K562 (cell line): ENCODE data around the gene RMND5B. TPM values are rescaled to one million over a fixed set of nuclear protein-coding genes. Genes with fewer than 3 reads are reported as not detected.

ENCODE experiments used
- ATAC-seq: fragments of 200-7000 bp; cut with Tn5 transposase; 3 replicates; pipeline ENCODE4 v1.9.1; 2020; ENCODE audit warnings: moderate library complexity
- BruUV-seq: library from RNA; stranded (reverse); fragments of 400-500 nt; replicated peaks from 2 replicates; lab custom pipeline; 2021; lab: Mats Ljungman, UMichigan
- CTCF ChIA-PET: fragments of 300-600 bp; formaldehyde crosslinking; extraction: SDS; loops from one replicate; lab custom pipeline; 2021; ENCODE audit warnings: low intra/inter-chr PET ratio; lab: Yijun Ruan, JAX
- POLR2A ChIA-PET: fragments of 300-600, 350-650 bp; sonication (Branson Sonifier 250); formaldehyde crosslinking; extraction: SDS; loops from one replicate; lab custom pipeline; 2021; ENCODE audit warnings: antibody characterized with exemption, inconsistent platforms; lab: Yijun Ruan, JAX
- DNase-seq, 4 experiments: peaks; one replicate each; pipeline versions ENCODE4 v3.0.0 to v3.0.0-alpha.2; 2011 to 2018; ENCODE audit warnings: low spot score in 3 of 4, mixed read lengths in 3 of 4; ENCODE audit errors: extremely low read depth in 1 of 4
- FAIRE-seq: peaks from 2 replicates; lab custom pipeline; 2011; peaks lifted over from hg19 to GRCh38; lab: Jason Lieb, UNC
- H2AFZ ChIP-seq: 2 replicates; pipeline ENCODE4 v1.6.0; 2011; ENCODE audit warnings: low read depth, low read length, control low read depth, inconsistent platforms
- H3K27ac ChIP-seq: fragments of 200-600 bp; 3 replicates; pipeline ENCODE4 v1.8.0; 2011; ENCODE audit warnings: low read depth, mild to moderate bottlenecking, control low read depth, inconsistent platforms, low read length, moderate library complexity, mixed read lengths; ENCODE audit errors: extremely low read depth
- H3K27me3 ChIP-seq, 2 experiments: fragments of 300-600 bp in 1 of 2; 2 replicates in 1 of 2; 3 replicates in 1 of 2; pipeline versions ENCODE4 v1.6.0 to v1.8.0; 2011; ENCODE audit warnings: inconsistent platforms in 2 of 2, low read length in 2 of 2, mild to moderate bottlenecking in 1 of 2, mixed read lengths in 1 of 2, moderate library complexity in 1 of 2; ENCODE audit not compliant: control insufficient read depth in 2 of 2, insufficient read depth in 2 of 2
- H3K36me3 ChIP-seq: fragments of 300-600 bp; 3 replicates; pipeline ENCODE4 v1.8.0; 2011; ENCODE audit warnings: mild to moderate bottlenecking, low read length, inconsistent platforms; ENCODE audit not compliant: control insufficient read depth, insufficient read depth
- H3K4me1 ChIP-seq, 2 experiments: fragments of 200-600 bp in 1 of 2; replicated peaks in 1 of 2; 2 replicates in 1 of 2; 3 replicates in 1 of 2; pipeline versions ENCODE4 v1.5.1 to v1.8.0; 2011; ENCODE audit warnings: inconsistent platforms in 2 of 2, low read length in 2 of 2, mild to moderate bottlenecking in 1 of 2, mixed read lengths in 1 of 2, moderate library complexity in 1 of 2; ENCODE audit not compliant: control insufficient read depth in 2 of 2, insufficient read depth in 2 of 2
- H3K4me2 ChIP-seq: 2 replicates; pipeline ENCODE4 v1.6.1; 2011; ENCODE audit warnings: low read length, control low read depth, inconsistent platforms, mixed read lengths; ENCODE audit not compliant: insufficient read depth
- H3K4me3 ChIP-seq: fragments of 200-600 bp; sonication (generic), shearing (Covaris generic); 2 replicates; pipeline ENCODE4 v1.5.1; 2016; ENCODE audit warnings: control low read depth, inconsistent platforms
- H3K79me2 ChIP-seq: fragments of 200-600 bp; 3 replicates; pipeline ENCODE4 v1.8.0; 2011; ENCODE audit warnings: low read length, inconsistent platforms; ENCODE audit not compliant: control insufficient read depth, insufficient read depth
- H3K9ac ChIP-seq, 2 experiments: 2 replicates each; pipeline versions ENCODE4 v1.6.0 to v1.6.1; 2011; ENCODE audit warnings: low read depth in 2 of 2, low read length in 2 of 2, control low read depth in 1 of 2, inconsistent platforms in 1 of 2, mild to moderate bottlenecking in 1 of 2, mixed read lengths in 1 of 2; ENCODE audit not compliant: insufficient read depth in 1 of 2
- H3K9me1 ChIP-seq: one replicate; pipeline ENCODE4 v1.6.0; 2011; ENCODE audit warnings: inconsistent platforms, mild to moderate bottlenecking, low read length, moderate library complexity; ENCODE audit not compliant: control insufficient read depth, insufficient read depth
- H3K9me3 ChIP-seq: replicated peaks from 2 replicates; pipeline ENCODE4 v1.5.1; 2011; ENCODE audit warnings: low read depth, low read length, inconsistent platforms; ENCODE audit not compliant: control insufficient read depth, insufficient read depth
- H4K20me1 ChIP-seq: replicated peaks from 2 replicates; pipeline ENCODE4 v1.6.1; 2011; ENCODE audit warnings: low read length, inconsistent platforms, mixed read lengths; ENCODE audit not compliant: control insufficient read depth, insufficient read depth
- ARHGAP35 ChIP-seq: fragments of 450-650 bp; IDR thresholded peaks from 2 replicates; pipeline ENCODE4 v1.6.1; 2018; ENCODE audit not compliant: partially characterized antibody
- BCOR ChIP-seq: fragments of 450-650 bp; IDR thresholded peaks from 2 replicates; pipeline ENCODE4 v1.6.1; 2016
- BRCA1 ChIP-seq, 2 experiments: fragments of 450-650 bp in 1 of 2; sonication (generic) in 1 of 2; formaldehyde crosslinking in 1 of 2; IDR thresholded peaks; 2 replicates each; pipeline versions ENCODE4 v1.5.0 to v1.6.1; 2017 to 2020; ENCODE audit warnings: mild to moderate bottlenecking in 1 of 2, missing genetic modification reagents in 1 of 2
- ERF ChIP-seq: fragments of 450-650 bp; formaldehyde crosslinking; IDR thresholded peaks from 2 replicates; pipeline ENCODE4 v1.4.0; 2020; ENCODE audit warnings: mild to moderate bottlenecking, mixed read lengths
- FIP1L1 ChIP-seq: fragments of 200-400 bp; formaldehyde crosslinking; IDR thresholded peaks from 2 replicates; pipeline ENCODE4 v1.6.1; 2018; ENCODE audit warnings: mild to moderate bottlenecking, low read depth, low read length; ENCODE audit not compliant: poor library complexity, severe bottlenecking
- FOXP1 ChIP-seq: sonication (generic); formaldehyde crosslinking; IDR thresholded peaks from 2 replicates; pipeline ENCODE4 v1.8.0; 2022; ENCODE audit warnings: mild to moderate bottlenecking, missing genetic modification reagents
- KDM1A ChIP-seq, 2 experiments: fragments of 450-650 bp; IDR thresholded peaks; 2 replicates each; pipeline ENCODE4 v1.6.1; 2016; ENCODE audit warnings: mild to moderate bottlenecking in 2 of 2
- LEF1 ChIP-seq: fragments of 450-650 bp; IDR thresholded peaks from 2 replicates; pipeline ENCODE4 v1.6.1; 2016; ENCODE audit warnings: mild to moderate bottlenecking
- NCOA6 ChIP-seq: fragments of 450-650 bp; IDR thresholded peaks from 2 replicates; pipeline ENCODE4 v1.6.1; 2017; ENCODE audit warnings: mild to moderate bottlenecking
- NFE2 ChIP-seq: IDR thresholded peaks from 2 replicates; pipeline ENCODE4 v1.6.1; 2014; ENCODE audit warnings: antibody characterized with exemption, low read depth
- RCOR1 ChIP-seq, 2 experiments: IDR thresholded peaks; 2 replicates each; pipeline ENCODE4 v1.6.1; 2012; ENCODE audit warnings: low read depth in 2 of 2, low read length in 2 of 2, borderline replicate concordance in 1 of 2, improper control_type of control experiment in 1 of 2
- SMARCC2 ChIP-seq: fragments of 450-650 bp; IDR thresholded peaks from 2 replicates; pipeline ENCODE4 v1.6.1; 2017; ENCODE audit warnings: antibody characterized with exemption, moderate library complexity, mild to moderate bottlenecking, low read depth
- SP2 ChIP-seq: IDR thresholded peaks from 2 replicates; pipeline ENCODE4 v1.6.1; 2011; ENCODE audit warnings: mild to moderate bottlenecking, low read depth, low read length, moderate library complexity; ENCODE audit not compliant: poor library complexity, severe bottlenecking; ENCODE audit errors: extremely low read depth
- ZBTB49 ChIP-seq: sonication (generic); formaldehyde crosslinking; IDR thresholded peaks from 2 replicates; pipeline ENCODE4 v1.8.0; 2022; ENCODE audit warnings: missing genetic modification reagents, mild to moderate bottlenecking, borderline replicate concordance
- ZNF124 ChIP-seq: sonication (generic); formaldehyde crosslinking; IDR thresholded peaks from 2 replicates; pipeline ENCODE4 v1.8.1; 2022; ENCODE audit warnings: missing genetic modification reagents
- ZNF311 ChIP-seq: fragments of 250-450 bp; sonication (Bioruptor Pico); IDR thresholded peaks from 2 replicates; pipeline ENCODE4 v1.4.0; 2020; ENCODE audit warnings: mild to moderate bottlenecking, moderate library complexity
- ZNF436 ChIP-seq: fragments of 250-450, 450-650 bp; sonication (Bioruptor Pico); formaldehyde crosslinking; IDR thresholded peaks from 2 replicates; pipeline ENCODE4 v1.7.0; 2020; ENCODE audit warnings: mild to moderate bottlenecking
- WGBS: fragments of 100-300 bp; shearing (Covaris generic); methylation state at CpG from one replicate; pipeline ENCODE4 v1.1.6; 2016; ENCODE audit warnings: low coverage, mixed read lengths; ENCODE audit not compliant: insufficient coverage; ENCODE audit errors: missing lambda C conversion rate; 5-methylcytosine and 5-hydroxymethylcytosine counted together
- in situ Hi-C: fragments of 300-500 bp; cut with MboI; formaldehyde crosslinking; loops from 4 replicates; pipeline ENCODE4 v1.15.0; 2018; ENCODE audit warnings: inconsistent platforms, mixed read lengths
- intact Hi-C: fragments of 100-400 bp; cut with micrococcal nuclease; formaldehyde crosslinking; loops from 2 replicates; pipeline ENCODE4 v1.14.2; 2022
- polyA plus RNA-seq, 8 experiments: library from polyadenylated mRNA; depleted of rRNA in 4 of 8; stranded (reverse) in 5 of 8; unstranded in 3 of 8; fragments of >200 nt; fragmentation: Nextera tagmentation in 2 of 8; fragmentation: Illumina TruSeq in 1 of 8; extraction: Ambion mirVana in 2 of 8; extraction: Trizol in 1 of 8; gene quantifications; 2 replicates each; pipeline versions ENCODE4 v1.2.1 to v1.2.3, GENCODE V29; 2011 to 2014; ENCODE audit warnings: inconsistent platforms in 1 of 8, missing spikeins in 1 of 8
- total RNA-seq, 7 experiments: library from RNA; depleted of rRNA in 6 of 7; stranded (reverse); fragments of >200 nt in 6 of 7; fragmentation: Illumina TruSeq in 2 of 7; extraction: Trizol in 2 of 7; gene quantifications; 2 replicates each; pipeline versions ENCODE4 v1.2.1 to v1.2.3, GENCODE V29; 2011 to 2021; ENCODE audit warnings: low replicate concordance in 1 of 7
- TF ChIP-seq, protein P1 (sequence below): conservative IDR thresholded peaks from 2 replicates; pipeline ENCODE4 v1.6.1; 2011; ENCODE audit warnings: low read depth, mild to moderate bottlenecking, low read length; ENCODE audit not compliant: control insufficient read depth
- TF ChIP-seq, protein P2 (sequence below): fragments of 250-450 bp; sonication (Bioruptor Pico); IDR thresholded peaks from 2 replicates; pipeline ENCODE4 v1.8.0; 2021; ENCODE audit warnings: borderline replicate concordance, mild to moderate bottlenecking, moderate library complexity; ENCODE audit not compliant: poor library complexity, severe bottlenecking

Gene RMND5B
- total and polyA plus RNA-seq, 9 of the 15 experiments (the other 6 are each of a cell fraction or from before 2014, with no cell fraction given) = 2.6 to 57.0 (median 28.3) TPM

DNA sequence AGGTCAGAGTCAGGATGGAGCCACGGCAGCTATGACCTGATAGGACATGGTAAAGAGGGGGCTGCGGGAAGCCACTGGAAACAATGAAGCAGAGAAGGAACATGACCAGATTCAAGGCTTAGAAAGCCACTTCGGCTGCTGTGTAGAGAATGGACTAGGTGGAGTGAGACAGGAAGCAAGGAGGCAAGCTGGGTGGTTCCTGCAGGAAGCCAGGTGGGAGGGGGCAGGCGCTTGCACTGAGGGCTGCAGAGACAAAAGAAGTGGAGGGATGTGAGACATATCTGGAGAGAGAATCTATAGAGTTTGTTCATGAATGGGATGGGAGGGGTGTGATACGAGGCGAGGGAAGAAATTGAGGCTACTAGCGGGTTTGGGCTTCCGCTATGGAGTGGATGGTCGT lies 36.5 kb upstream of the RMND5B start:
- ChIA-PET CTCF (no interaction called here), POLR2A (interaction anchor here (0.6 to 0.7 kb wide), 2 partner anchors 12 to 59 kb away, joined by 3 to 4 read pairs; partner anchors contain the start of gene NHP2)
- 31% methylated on average over 8 of the region's 9 CpGs for WGBS
- no peak for DNase-seq
- Histone ChIP-seq H3K4me2 (no peak overlapping the region), H3K79me2 (no peaks in the 10 kb centered on the region), H3K9ac (no peak overlapping the region), H4K20me1 (no peaks in the 10 kb centered on the region), H3K27me3 (peaks cover 10 to 34% of the 10 kb centered on the region in 2 experiments; a peak in 4 of 5 replicates), H3K36me3 (no peaks in the 10 kb centered on the region), H3K9me1 (no peaks in the 10 kb centered on the region), H3K27ac (no peak overlapping the region), H3K4me3 (no peak overlapping the region), H3K4me1 (no peaks in the 10 kb centered on the region), H2AFZ (no peak overlapping the region), H3K9me3 (no peaks in the 10 kb centered on the region)
- no peak for ATAC-seq
- no TSS peak for BruUV-seq
- intact Hi-C loops (no loop called here), in situ Hi-C loops (no loop called here)
- no peak for FAIRE-seq
- TF ChIP-seq KDM1A (IDR thresholded peaks at IDR 0.05) (no peak), NCOA6 (no peak), SP2 (no peak), ZNF436 (CRISPR knock-in tag) (no peak), BCOR (no peak), BRCA1 (IDR thresholded peaks at IDR 0.05) (no peak), BRCA1 (CRISPR knock-in tag; IDR thresholded peaks at IDR 0.05) (no peak), ZNF124 (CRISPR knock-in tag) (no peak), ERF (CRISPR knock-in tag) (no peak), RCOR1 (IDR thresholded peaks at IDR 0.05; ENCODE audit: borderline replicate concordance in 1 of 2, low read depth in 2 of 2, low read length in 2 of 2) (no peak), ARHGAP35 (no peak), LEF1 (no peak), FOXP1 (CRISPR knock-in tag) (no peak), ZBTB49 (CRISPR knock-in tag) (no peak), NFE2 (no peak), ZNF311 (CRISPR knock-in tag) (no peak), FIP1L1 (no peak), SMARCC2 (no peak)
- TF ChIP-seq, protein P1, sequence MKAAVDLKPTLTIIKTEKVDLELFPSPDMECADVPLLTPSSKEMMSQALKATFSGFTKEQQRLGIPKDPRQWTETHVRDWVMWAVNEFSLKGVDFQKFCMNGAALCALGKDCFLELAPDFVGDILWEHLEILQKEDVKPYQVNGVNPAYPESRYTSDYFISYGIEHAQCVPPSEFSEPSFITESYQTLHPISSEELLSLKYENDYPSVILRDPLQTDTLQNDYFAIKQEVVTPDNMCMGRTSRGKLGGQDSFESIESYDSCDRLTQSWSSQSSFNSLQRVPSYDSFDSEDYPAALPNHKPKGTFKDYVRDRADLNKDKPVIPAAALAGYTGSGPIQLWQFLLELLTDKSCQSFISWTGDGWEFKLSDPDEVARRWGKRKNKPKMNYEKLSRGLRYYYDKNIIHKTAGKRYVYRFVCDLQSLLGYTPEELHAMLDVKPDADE = no peak
- TF ChIP-seq, protein P2, sequence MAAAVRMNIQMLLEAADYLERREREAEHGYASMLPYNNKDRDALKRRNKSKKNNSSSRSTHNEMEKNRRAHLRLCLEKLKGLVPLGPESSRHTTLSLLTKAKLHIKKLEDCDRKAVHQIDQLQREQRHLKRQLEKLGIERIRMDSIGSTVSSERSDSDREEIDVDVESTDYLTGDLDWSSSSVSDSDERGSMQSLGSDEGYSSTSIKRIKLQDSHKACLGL = no peak
